Measurements from ENCODE around the gene TNIP1. TPM values are rescaled to one million over a fixed set of nuclear protein-coding genes. Genes with fewer than 3 reads are reported as not detected.

TNIP1 gene
- polyA plus RNA-seq, 3 donors, result 69.0 to 77.2 (median 76.5) TPM

GRCh38 chr5:151067632-151068432, 13.0 kb downstream of the TNIP1 start:
- no peak for DNase-seq

GRCh38 chr5:151066920-151067319, 13.9 kb downstream of the TNIP1 start:
- no peak for DNase-seq

- no peak for DNase-seq
Measured at GRCh38 chr5:151065609-151066008, 15.2 kb downstream of the TNIP1 start.

- no peak for DNase-seq
Measured at GRCh38 chr5:151064916-151065499, 15.8 kb downstream of the TNIP1 start.

- no peak for DNase-seq
Measured at GRCh38 chr5:151063142-151063989, 17.5 kb downstream of the TNIP1 start.

- no peak for DNase-seq
Measured at GRCh38 chr5:151062405-151063141, 18.3 kb downstream of the TNIP1 start.

GRCh38 chr5:151060742-151061141, 20.1 kb downstream of the TNIP1 start:
- DNase-seq, result no peak

- DNase-seq, result no peak
Measured at GRCh38 chr5:151058891-151059489, 21.8 kb downstream of the TNIP1 start.

- DNase-seq, result no peak
Measured at GRCh38 chr5:151058301-151058700, 22.5 kb downstream of the TNIP1 start.

- DNase-seq, result no peak
Measured at GRCh38 chr5:151056379-151057325, 24.2 kb downstream of the TNIP1 start.

GRCh38 chr5:151055336-151055735, 25.5 kb downstream of the TNIP1 start:
- no peak for DNase-seq

GRCh38 chr5:151054709-151055108, 26.1 kb downstream of the TNIP1 start:
- DNase-seq, result no peak

- no peak for DNase-seq
Measured at GRCh38 chr5:151053796-151054462, 26.9 kb downstream of the TNIP1 start.

- DNase-seq, result no peak
Measured at GRCh38 chr5:151052836-151053235, 28.0 kb downstream of the TNIP1 start.

GRCh38 chr5:151051931-151052608, 28.8 kb downstream of the TNIP1 start:
- DNase-seq, result no peak

GRCh38 chr5:151051066-151051930, 29.5 kb downstream of the TNIP1 start:
- DNase-seq, result peak; percentile 72

- DNase-seq, result no peak
Measured at GRCh38 chr5:151048526-151048925, 32.3 kb downstream of the TNIP1 start.

- no peak for DNase-seq
Measured at GRCh38 chr5:151047814-151048425, 32.9 kb downstream of the TNIP1 start.

Measured in renal pelvis (tissue), 4 donors.